Myocyte (in vitro differentiated cells): Measurements from ENCODE around the gene SMAD3. TPM values are rescaled to one million over a fixed set of nuclear protein-coding genes. Genes with fewer than 3 reads are reported as not detected.

ENCODE experiments used
- DNase-seq: peaks from one replicate; pipeline ENCODE4 v3.0.0-alpha.2; 2012; ENCODE audit warnings: low read depth
- total RNA-seq: library from RNA; depleted of rRNA; stranded (reverse); fragments of >200 nt; gene quantifications from 2 replicates; pipeline ENCODE4 v1.2.3, GENCODE V29; 2014

SMAD3 gene
- total RNA-seq, 1 donor from 2014 or later, result 24.4 TPM

GRCh38 chr15:67095912-67096311 is 30.5 kb downstream of the SMAD3 start:
- DNase-seq, result no peak

- DNase-seq, result no peak
These were observed 31.3 kb downstream of the SMAD3 start for GRCh38 chr15:67096546-67097294.

- no peak for DNase-seq
These were observed 32.0 kb downstream of the SMAD3 start for GRCh38 chr15:67097424-67097823.

GRCh38 chr15:67097930-67098740 is 32.7 kb downstream of the SMAD3 start:
- DNase-seq, result peak; percentile 98

DNA sequence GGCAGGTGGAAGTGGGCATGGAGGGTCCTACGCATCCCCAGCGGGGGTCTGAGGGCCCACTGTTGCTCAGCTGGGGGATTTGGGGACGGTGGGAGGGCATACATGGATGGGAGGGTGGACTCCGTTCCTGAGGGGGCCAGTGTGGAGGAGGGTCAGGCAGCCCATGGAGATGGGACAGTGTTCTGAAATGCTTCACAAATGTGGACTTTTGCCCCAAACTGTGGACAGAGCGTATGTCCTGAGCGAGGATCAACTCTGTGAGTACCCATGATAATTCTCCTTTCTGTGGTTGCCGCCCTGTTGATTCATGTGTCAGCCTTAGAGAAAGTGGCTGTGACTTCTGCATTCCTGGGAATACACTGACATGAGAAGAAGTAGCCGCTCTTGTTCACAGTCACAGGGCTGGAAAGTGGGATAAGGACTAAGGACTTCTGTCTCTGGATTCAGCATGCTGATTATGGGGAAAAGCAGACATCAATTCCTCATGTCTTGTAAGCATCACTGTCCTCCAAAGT is 33.4 kb downstream of the SMAD3 start:
- peak; percentile 72 for DNase-seq

- DNase-seq, result no peak
These were observed 34.9 kb downstream of the SMAD3 start for GRCh38 chr15:67100124-67100791.

GRCh38 chr15:67100801-67101581 is 35.6 kb downstream of the SMAD3 start:
- no peak for DNase-seq

DNA sequence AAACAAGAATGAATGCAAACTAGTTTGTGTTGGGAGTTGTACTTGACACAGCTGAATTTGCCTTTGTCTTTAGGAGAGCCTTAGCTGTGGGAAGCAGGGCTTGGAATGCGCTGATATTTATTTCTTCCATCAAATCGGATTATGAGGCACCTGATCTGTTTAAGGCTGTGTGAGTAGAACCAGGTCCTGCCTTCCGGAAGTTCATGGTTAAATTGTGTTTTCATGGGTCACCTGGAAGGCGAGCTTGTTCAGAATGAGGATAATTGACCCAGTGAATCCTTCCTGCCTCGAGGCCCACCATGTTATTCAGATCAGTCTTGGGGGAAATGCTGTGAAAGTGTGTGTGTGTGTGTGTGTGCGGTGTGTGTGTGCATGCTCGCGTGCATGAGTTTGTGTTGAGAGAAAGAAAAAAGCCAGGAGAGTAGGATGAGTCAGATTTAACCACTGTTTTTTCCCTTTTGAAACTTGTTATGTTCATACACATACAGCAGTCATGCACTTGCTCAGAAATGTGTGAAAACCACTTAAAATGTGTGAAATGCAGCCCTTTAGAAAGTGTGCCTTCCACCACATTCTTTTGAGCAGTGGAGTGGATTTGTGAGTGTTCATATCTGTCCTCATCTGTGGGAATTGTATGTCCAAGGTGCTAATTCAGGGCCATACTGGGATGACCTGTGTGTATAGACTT is 36.7 kb downstream of the SMAD3 start:
- DNase-seq, result peak; percentile 44

DNA sequence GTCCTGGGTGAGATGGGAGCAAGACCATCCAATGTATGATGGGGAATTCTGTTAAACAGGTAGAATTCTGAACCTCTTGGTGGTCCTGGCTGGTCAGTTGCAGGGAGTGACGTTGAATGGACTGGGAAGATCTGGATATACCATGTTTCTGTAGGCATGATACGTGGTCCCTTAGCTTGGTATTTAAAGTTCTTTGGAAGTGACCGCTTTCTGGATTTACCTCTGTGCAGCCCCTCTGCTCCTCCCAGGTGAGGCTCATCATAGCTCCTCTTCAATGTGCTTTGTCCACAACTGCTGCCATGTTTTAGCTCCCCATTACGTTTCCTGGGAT is 37.2 kb downstream of the SMAD3 start:
- no peak for DNase-seq

- DNase-seq, result no peak
These were observed 37.6 kb downstream of the SMAD3 start for GRCh38 chr15:67103021-67103420.

DNA sequence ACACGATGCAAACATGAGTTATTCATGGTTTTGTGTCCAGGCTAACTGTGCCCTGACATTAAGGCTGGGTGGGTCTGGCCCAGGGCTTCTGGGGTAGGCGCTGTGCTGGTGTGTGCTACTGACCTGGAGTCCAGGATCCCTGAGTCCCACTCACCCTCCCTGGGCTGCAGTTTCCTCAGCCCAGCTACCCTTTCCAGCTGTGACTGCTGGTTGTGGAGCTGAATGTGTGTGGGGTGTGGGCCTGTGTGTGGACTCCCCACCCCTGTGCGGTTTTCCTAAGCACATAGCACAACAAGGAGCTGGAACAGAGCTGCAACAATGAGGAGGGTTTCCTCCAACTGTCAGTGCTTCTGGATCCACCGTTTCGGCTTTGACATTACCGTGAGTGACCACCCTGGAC is 38.0 kb downstream of the SMAD3 start:
- DNase-seq, result no peak

- DNase-seq, result no peak
These were observed 38.5 kb downstream of the SMAD3 start for GRCh38 chr15:67103869-67104268.

GRCh38 chr15:67104510-67104909 is 39.1 kb downstream of the SMAD3 start:
- no peak for DNase-seq

DNA sequence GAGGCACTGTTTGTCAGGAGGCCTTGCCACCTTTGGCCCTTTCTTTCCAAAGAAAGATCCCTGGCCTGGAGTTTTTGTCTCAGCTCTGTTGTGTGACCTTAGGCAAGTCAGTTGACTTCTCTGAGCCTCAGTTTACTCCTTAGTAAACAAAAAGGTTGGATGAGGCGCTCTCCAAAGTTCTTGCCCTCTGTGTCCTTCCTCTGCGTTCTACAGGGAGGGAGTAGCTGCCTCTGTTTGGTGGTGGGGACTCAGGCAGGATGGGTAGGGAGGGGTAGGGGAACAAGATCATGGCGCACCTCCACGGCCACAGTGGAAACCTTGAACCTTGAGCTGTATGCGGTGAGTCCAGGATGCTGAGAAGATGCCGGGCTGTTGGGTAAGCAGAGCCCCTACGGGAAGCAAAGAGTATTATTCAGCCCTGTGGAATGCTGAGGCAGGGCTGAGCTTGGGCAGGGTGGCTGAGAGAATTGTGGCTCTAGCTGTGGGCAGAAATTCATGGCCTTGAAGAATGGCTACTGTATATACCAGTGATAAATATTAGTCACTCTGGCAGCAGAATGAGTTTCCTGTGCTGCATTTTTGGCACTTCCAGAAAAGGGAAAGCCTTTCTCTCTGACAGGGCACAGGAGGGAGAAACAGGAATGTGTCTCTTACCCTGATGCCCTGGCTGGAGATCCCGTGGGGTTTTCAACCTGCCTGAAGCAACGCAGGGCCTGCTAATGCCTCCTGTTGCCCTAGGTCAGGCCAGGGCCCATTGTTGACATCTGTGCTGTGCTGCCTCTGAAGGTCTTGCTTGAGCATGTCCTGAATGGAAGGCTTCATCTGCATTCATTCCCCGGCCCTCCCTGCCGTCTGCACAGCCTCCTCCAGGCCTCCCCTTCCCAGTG is 39.9 kb downstream of the SMAD3 start:
- DNase-seq, result peak; percentile 94

DNA sequence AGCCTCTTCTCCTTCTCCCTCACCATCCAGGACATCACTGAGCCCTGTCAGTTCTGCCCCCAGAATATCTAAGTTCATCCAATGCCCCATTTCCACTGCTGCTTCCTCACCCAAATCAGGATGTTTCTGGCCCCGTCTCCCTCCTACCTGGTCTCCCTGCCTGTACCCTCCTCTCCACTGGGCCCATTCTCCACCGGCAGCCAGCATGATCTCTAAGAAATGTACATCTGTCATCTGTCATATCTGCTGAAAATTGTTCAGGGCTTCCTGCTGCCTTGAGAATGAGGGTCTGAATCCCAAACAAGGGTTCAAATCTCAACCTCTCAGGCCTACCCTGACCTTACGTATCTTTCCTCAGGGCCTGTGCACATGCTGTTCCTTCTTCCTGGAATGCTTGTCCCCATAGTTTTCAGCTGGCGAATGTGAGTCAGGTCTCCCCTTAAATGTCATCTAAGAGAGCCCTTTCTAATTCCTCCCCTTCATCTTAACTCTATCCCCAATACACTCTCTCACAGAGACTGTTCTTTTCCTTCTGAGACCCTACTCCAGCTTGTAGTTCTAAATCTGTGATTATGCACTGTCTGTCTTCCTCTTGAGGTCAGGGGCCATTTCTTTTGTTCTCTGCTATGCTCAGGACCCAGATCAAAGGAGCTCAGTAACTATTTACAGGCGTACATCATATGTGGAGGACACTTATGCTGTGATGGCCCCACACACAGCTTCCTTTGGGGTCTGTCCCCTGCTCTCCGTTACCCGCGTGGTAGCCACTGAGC is 40.8 kb downstream of the SMAD3 start:
- DNase-seq, result no peak

DNA sequence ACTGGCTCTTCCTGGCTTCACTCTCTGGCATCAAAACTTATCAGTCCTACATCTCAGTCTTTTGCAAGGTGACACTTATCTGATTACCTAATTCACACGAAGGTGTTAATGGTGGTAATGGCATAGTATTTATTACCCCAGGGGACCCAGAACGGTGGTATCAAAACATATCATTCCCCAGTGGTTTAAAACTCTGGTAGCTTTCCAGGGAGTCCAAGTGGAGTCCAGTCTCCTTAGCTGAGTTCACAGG is 41.3 kb downstream of the SMAD3 start:
- DNase-seq, result no peak

GRCh38 chr15:67107014-67107812 is 41.8 kb downstream of the SMAD3 start:
- DNase-seq, result peak; percentile 85
